Smooth muscle cell (in vitro differentiated cells): ENCODE results near the gene APOM. TPM values are rescaled to one million over a fixed set of nuclear protein-coding genes. Genes with fewer than 3 reads are reported as not detected.

Experiments
- DNase-seq: peaks from one replicate; lab custom pipeline; 2025; ENCODE audit not compliant: unreplicated experiment; lab: John Stamatoyannopoulos, UW
- H2AFZ ChIP-seq: fragments of 200-600 bp; sonication (generic); 2 replicates; pipeline ENCODE4 v1.6.0; 2016; ENCODE audit warnings: antibody characterized with exemption, low read depth, mild to moderate bottlenecking
- H3F3A ChIP-seq: fragments of 200-600 bp; sonication (generic); 2 replicates; pipeline ENCODE4 v1.6.0; 2017; ENCODE audit warnings: antibody characterized with exemption, low read depth
- H3K27ac ChIP-seq: fragments of 200-600 bp; sonication (generic); 2 replicates; pipeline ENCODE4 v1.5.1; 2016; ENCODE audit warnings: low read depth, mild to moderate bottlenecking
- H3K27me3 ChIP-seq: fragments of 200-600 bp; sonication (generic); 2 replicates; pipeline ENCODE4 v1.6.1; 2016; ENCODE audit warnings: low read depth, mild to moderate bottlenecking
- H3K36me3 ChIP-seq: fragments of 200-600 bp; sonication (generic); 2 replicates; pipeline ENCODE4 v1.5.1; 2016; ENCODE audit warnings: low read depth
- H3K4me1 ChIP-seq: fragments of 200-600 bp; sonication (generic); 2 replicates; pipeline ENCODE4 v1.5.1; 2016; ENCODE audit warnings: low read depth
- H3K4me2 ChIP-seq: fragments of 200-600 bp; sonication (generic); 2 replicates; pipeline ENCODE4 v1.6.0; 2016; ENCODE audit warnings: mild to moderate bottlenecking
- H3K4me3 ChIP-seq: fragments of 200-600 bp; sonication (generic); 2 replicates; pipeline ENCODE4 v1.5.1; 2016; ENCODE audit warnings: mild to moderate bottlenecking
- H3K79me2 ChIP-seq: fragments of 200-600 bp; sonication (generic); 2 replicates; pipeline ENCODE4 v1.6.0; 2016; ENCODE audit warnings: low read depth, mild to moderate bottlenecking
- H3K9ac ChIP-seq: fragments of 200-600 bp; sonication (generic); 2 replicates; pipeline ENCODE4 v1.6.0; 2016; ENCODE audit warnings: low read depth
- H3K9me3 ChIP-seq: fragments of 200-600 bp; sonication (generic); replicated peaks from 2 replicates; pipeline ENCODE4 v1.5.1; 2016; ENCODE audit warnings: low read depth
- H4K20me1 ChIP-seq: fragments of 200-600 bp; sonication (generic); 2 replicates; pipeline ENCODE4 v1.6.0; 2016; ENCODE audit warnings: low read depth
- CTCF ChIP-seq: fragments of 200-600 bp; sonication (generic); IDR thresholded peaks from 2 replicates; pipeline ENCODE4 v1.5.1; 2017; ENCODE audit warnings: borderline replicate concordance, mild to moderate bottlenecking, antibody characterized with exemption; ENCODE audit not compliant: insufficient read depth, poor library complexity, severe bottlenecking
- WGBS: methylation state at CpG from one replicate; pipeline ENCODE4 v1.1.7; 2016; ENCODE audit warnings: low lambda C conversion rate; 5-methylcytosine and 5-hydroxymethylcytosine counted together
- polyA plus RNA-seq: library from polyadenylated mRNA; unstranded; fragments of >200 nt; fragmentation: Nextera tagmentation; extraction: Ambion mirVana; gene quantifications from 2 replicates; pipeline ENCODE4 v1.2.1, GENCODE V29; 2016
- total RNA-seq: library from RNA; depleted of rRNA; stranded (reverse); fragments of >200 nt; gene quantifications from 2 replicates; pipeline ENCODE4 v1.2.3, GENCODE V29; 2014

APOM gene
- total and polyA plus RNA-seq, 2 experiments from 2014 or later = 2.3 to 2.7 TPM

- TF ChIP-seq CTCF = no peak
- Histone ChIP-seq H3K27me3 (no peaks in the 10 kb centered on the region), H3K36me3 (peaks cover 9% of the 10 kb centered on the region), H3K79me2 (peaks cover 49% of the 10 kb centered on the region), H3F3A (peaks cover 11% of the 10 kb centered on the region), H3K4me1 (peaks cover 13% of the 10 kb centered on the region), H2AFZ (peak within 1 kb of the TSS; percentile 47), H3K9me3 (no peaks in the 10 kb centered on the region), H3K4me2 (peak within 1 kb of the TSS; percentile 97), H3K9ac (peak within 1 kb of the TSS; percentile 93), H4K20me1 (peaks cover 46% of the 10 kb centered on the region), H3K27ac (peak within 1 kb of the TSS; percentile 98), H3K4me3 (peak within 1 kb of the TSS; percentile 85)
- under 1% methylated on average over 29 of the region's 67 CpGs for WGBS
- DNase-seq = peak; percentile 97
These were observed 34.9 kb upstream of the APOM start, which contains the start of gene PRRC2A for GRCh38 chr6:31620586-31621319. TSS of gene PRRC2A (plus strand) at chr6:31620715. CDS start at chr6:31622790, 2,075 bp downstream.

- DNase-seq = no peak
- H3K4me3 ChIP-seq = peak overlapping the region; percentile 85
- peak overlapping the region; percentile 97 for H3K4me2 ChIP-seq
- peaks cover 53% of the 10 kb centered on the region for H4K20me1 ChIP-seq
- no peaks in the 10 kb centered on the region for H3K9me3 ChIP-seq
- H3K9ac ChIP-seq = peak overlapping the region; percentile 93
- H3K27me3 ChIP-seq = no peaks in the 10 kb centered on the region
- peak overlapping the region; percentile 24 for H2AFZ ChIP-seq
- peaks cover 9% of the 10 kb centered on the region for H3K36me3 ChIP-seq
- H3K79me2 ChIP-seq = peaks cover 56% of the 10 kb centered on the region
- peak overlapping the region; percentile 98 for H3K27ac ChIP-seq
- TF ChIP-seq CTCF = no peak
- peaks cover 13% of the 10 kb centered on the region for H3K4me1 ChIP-seq
- peaks cover 11% of the 10 kb centered on the region for H3F3A ChIP-seq
- 2% methylated on average over 15 of the region's 15 CpGs for WGBS
These were observed 34.3 kb upstream of the APOM start for GRCh38 chr6:31621320-31621939.

GRCh38 chr6:31621991-31622390 is 33.7 kb upstream of the APOM start:
- no peak for TF ChIP-seq CTCF
- Histone ChIP-seq H3K27me3 (no peaks in the 10 kb centered on the region), H4K20me1 (peaks cover 59% of the 10 kb centered on the region), H3K4me2 (peak overlapping the region; percentile 97), H3K4me3 (peak overlapping the region; percentile 85), H3K36me3 (peaks cover 9% of the 10 kb centered on the region), H3K79me2 (peaks cover 62% of the 10 kb centered on the region), H3K9me3 (no peaks in the 10 kb centered on the region), H3K9ac (peak overlapping the region; percentile 93), H3K4me1 (peaks cover 13% of the 10 kb centered on the region), H3K27ac (peak overlapping the region; percentile 98), H2AFZ (no peak overlapping the region), H3F3A (peaks cover 11% of the 10 kb centered on the region)
- DNase-seq = no peak
- WGBS = 8% methylated on average over 4 of the region's 4 CpGs
